A549 treated with Mapracorat at 1 μM for 4 hours (cell line): ENCODE results near the gene GDF3. TPM values are rescaled to one million over a fixed set of nuclear protein-coding genes. Genes with fewer than 3 reads are reported as not detected.

Source experiments
- total RNA-seq: library from RNA; stranded (reverse); fragments of 200-300 nt; extraction: Qiagen RNA extraction; gene quantifications from 5 replicates; pipeline ENCODE4 v1.2.3, GENCODE V29; 2022

GDF3 gene
- not detected in 5 replicates for total RNA-seq

GRCh38 chr12:7695566-7696197, at the start of gene GDF3:
Gene GDF3, minus strand, starts transcription at chr12:7695775. Its CDS starts 47 bp downstream, at chr12:7695728.

GRCh38 chr12:7711133-7711532, 15.6 kb upstream of the GDF3 start, which contains the start of gene DPPA3:
Gene DPPA3, plus strand, starts transcription at chr12:7711433. Its CDS starts 138 bp downstream, at chr12:7711571.

Other genes with a start within 250 kb of the GDF3 start
- 0.09 TPM in 1 of 5 replicates, not detected in the others for gene CD163, start 192.0 kb downstream of the GDF3 start, total RNA-seq
- gene APOBEC1, start 29.9 kb downstream of the GDF3 start, total RNA-seq, result not detected in 5 replicates
- not detected in 5 replicates for gene DPPA3, start 15.7 kb upstream of the GDF3 start, total RNA-seq
- gene CLEC4C, start 51.6 kb upstream of the GDF3 start, total RNA-seq, result not detected in 5 replicates
- not detected in 5 replicates for gene NANOGNB, start 69.4 kb upstream of the GDF3 start, total RNA-seq
- not detected in 5 replicates for gene NANOG, start 93.6 kb upstream of the GDF3 start, total RNA-seq
- 0.07 to 0.36 TPM (median 0.14 TPM) in 5 replicates for gene SLC2A14, start 177.1 kb upstream of the GDF3 start, total RNA-seq
- gene SLC2A3, start 240.4 kb upstream of the GDF3 start, total RNA-seq, result 3.8 to 4.8 TPM (median 4.5 TPM) in 5 replicates